Nephron (organoid): ENCODE data around the gene UBAC2.

Experiments used
- H3K27ac Mint-ChIP-seq, 3 experiments: 2 replicates each; pipeline ENCODE4 v1.8.0; 2020; ENCODE audit warnings: mixed read lengths in 3 of 3, mild to moderate bottlenecking in 2 of 3, moderate library complexity in 1 of 3
- H3K27me3 Mint-ChIP-seq: 2 replicates; pipeline ENCODE4 v1.8.0; 2021; ENCODE audit warnings: low read depth, mild to moderate bottlenecking, moderate library complexity, mixed read lengths
- H3K36me3 Mint-ChIP-seq: 2 replicates; pipeline ENCODE4 v1.8.0; 2020; ENCODE audit warnings: low read depth, mixed read lengths
- H3K4me1 Mint-ChIP-seq: 2 replicates; pipeline ENCODE4 v1.8.0; 2020; ENCODE audit warnings: mixed read lengths
- H3K4me3 Mint-ChIP-seq, 3 experiments: 2 replicates each; pipeline ENCODE4 v1.8.0; 2020; ENCODE audit warnings: mild to moderate bottlenecking in 3 of 3, mixed read lengths in 3 of 3, moderate library complexity in 2 of 3
- H3K9me3 Mint-ChIP-seq: 2 replicates; pipeline ENCODE4 v1.8.0; 2020; ENCODE audit warnings: mixed read lengths
- TF ChIP-seq, protein P1 (sequence below), 3 experiments: fragments of 200-600 bp; sonication (generic); IDR thresholded peaks; one replicate each; pipeline ENCODE4 v1.5.0; 2021; ENCODE audit warnings: antibody characterized with exemption in 3 of 3; ENCODE audit not compliant: unreplicated experiment in 3 of 3

The UBAC2 gene

DNA sequence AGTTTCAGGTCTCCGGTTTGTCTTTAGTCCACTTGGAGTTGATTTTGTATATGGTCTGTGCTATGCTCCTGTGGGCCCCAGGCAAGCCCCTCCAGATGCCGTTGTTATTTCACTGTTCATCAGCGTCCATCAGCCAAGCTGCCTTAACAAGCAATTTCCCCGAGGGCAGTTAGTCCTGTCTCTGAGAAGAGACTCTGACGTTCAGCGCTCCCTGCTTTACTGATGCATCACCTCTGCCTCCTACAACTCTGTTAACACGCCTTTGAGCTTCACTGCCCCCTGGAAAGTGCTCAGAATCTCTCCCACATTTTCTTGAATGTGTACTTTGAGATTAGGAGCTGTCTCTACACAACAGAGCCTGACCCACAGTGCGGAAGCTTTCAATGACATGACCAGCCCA, 41.8 kb upstream of the UBAC2 start:
- H3K9me3 Mint-ChIP-seq: no peaks in the 10 kb centered on the region
- H3K4me1 Mint-ChIP-seq: no peaks in the 10 kb centered on the region
- H3K4me3 Mint-ChIP-seq: no peak overlapping the region
- H3K27me3 Mint-ChIP-seq: peaks cover 10% of the 10 kb centered on the region
- no peak overlapping the region for H3K27ac Mint-ChIP-seq
- H3K36me3 Mint-ChIP-seq: no peaks in the 10 kb centered on the region
- TF ChIP-seq, protein P1, sequence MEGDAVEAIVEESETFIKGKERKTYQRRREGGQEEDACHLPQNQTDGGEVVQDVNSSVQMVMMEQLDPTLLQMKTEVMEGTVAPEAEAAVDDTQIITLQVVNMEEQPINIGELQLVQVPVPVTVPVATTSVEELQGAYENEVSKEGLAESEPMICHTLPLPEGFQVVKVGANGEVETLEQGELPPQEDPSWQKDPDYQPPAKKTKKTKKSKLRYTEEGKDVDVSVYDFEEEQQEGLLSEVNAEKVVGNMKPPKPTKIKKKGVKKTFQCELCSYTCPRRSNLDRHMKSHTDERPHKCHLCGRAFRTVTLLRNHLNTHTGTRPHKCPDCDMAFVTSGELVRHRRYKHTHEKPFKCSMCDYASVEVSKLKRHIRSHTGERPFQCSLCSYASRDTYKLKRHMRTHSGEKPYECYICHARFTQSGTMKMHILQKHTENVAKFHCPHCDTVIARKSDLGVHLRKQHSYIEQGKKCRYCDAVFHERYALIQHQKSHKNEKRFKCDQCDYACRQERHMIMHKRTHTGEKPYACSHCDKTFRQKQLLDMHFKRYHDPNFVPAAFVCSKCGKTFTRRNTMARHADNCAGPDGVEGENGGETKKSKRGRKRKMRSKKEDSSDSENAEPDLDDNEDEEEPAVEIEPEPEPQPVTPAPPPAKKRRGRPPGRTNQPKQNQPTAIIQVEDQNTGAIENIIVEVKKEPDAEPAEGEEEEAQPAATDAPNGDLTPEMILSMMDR (IDR thresholded peaks at IDR 0.05; ENCODE audit: unreplicated experiment in 3 of 3): no peak

DNA sequence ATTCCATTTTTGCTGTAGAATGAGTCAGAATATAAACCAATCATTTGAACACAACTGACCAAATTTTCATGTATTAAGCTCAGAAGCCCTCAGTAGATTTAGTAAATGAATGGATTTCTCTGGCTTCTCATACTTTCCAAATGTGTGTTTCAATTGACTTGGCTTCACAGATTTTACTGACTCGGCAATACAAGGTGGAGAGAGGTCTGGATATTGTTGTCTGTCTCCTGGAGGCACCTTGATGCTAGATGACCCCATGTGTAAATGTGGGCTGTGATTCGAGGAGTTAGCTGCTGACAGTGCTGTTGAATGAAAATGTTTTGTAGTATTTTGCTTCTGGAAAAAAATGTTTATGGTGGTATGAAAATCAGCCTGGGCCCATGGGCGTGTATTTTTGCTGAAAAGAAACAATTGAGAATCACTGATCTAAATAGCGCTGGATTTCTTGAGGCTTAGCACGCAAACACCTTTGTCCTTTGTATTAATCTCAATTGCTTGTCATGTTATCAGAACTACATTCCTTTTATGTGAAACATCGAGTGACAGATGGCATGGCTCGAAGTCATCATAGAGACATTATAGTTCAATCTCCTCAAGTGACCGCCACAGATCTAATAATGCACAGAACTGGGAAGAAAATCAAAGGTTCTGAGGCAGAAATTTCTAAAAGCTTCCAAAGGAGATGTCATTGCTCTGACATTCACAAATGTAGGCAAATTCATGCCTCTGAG, 41.2 kb upstream of the UBAC2 start:
- Mint-ChIP-seq H3K27me3 (peaks cover 10% of the 10 kb centered on the region), H3K9me3 (no peaks in the 10 kb centered on the region), H3K4me1 (no peaks in the 10 kb centered on the region), H3K36me3 (no peaks in the 10 kb centered on the region), H3K4me3 (no peak overlapping the region), H3K27ac (no peak overlapping the region)
- TF ChIP-seq, protein P1 (IDR thresholded peaks at IDR 0.05; ENCODE audit: unreplicated experiment in 3 of 3): no peak

DNA sequence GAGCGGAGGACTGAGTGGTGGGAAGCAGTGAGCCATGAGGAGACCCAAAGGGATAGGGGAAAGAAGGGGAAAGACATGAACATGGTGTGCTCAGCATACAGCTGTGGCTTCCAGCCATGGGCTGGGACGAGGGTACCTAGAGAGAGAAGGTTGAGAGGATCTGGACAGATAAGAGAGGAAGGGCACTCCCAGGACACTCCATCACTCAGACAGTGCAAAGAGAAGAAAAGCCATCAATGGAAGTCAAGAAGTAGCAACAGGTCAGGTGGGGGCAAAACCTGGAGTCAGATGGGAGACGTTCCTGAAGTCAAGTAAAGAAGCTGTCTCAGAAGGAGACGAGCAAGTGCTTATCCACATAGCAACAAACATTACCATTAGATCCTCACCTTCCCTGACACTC, 40.2 kb upstream of the UBAC2 start:
- no peaks in the 10 kb centered on the region for H3K4me1 Mint-ChIP-seq
- no peaks in the 10 kb centered on the region for H3K36me3 Mint-ChIP-seq
- H3K4me3 Mint-ChIP-seq: no peak overlapping the region
- no peak overlapping the region for H3K27ac Mint-ChIP-seq
- no peaks in the 10 kb centered on the region for H3K9me3 Mint-ChIP-seq
- peaks cover 6% of the 10 kb centered on the region for H3K27me3 Mint-ChIP-seq
- TF ChIP-seq, protein P1 (IDR thresholded peaks at IDR 0.05; ENCODE audit: unreplicated experiment in 3 of 3): no peak

DNA sequence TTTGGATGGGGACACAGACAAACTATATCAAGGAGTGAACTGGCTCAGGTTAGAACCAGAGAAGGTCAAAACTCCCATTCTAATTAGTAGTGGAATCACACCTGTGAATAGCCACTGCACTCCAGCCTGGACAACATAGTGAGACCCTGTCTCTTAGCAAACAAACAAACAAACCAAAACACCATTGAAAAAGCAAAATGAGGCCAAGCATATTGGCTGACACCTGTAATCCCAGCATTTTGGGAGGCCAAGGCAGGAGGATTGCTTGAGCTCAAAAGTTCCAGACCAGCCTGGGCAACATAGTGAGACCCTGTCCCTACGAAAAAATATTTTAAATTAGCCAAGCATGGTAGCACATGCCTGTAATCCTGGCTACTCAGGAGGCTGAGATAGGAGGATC, 39.1 kb upstream of the UBAC2 start:
- H3K4me1 Mint-ChIP-seq: no peaks in the 10 kb centered on the region
- H3K9me3 Mint-ChIP-seq: no peaks in the 10 kb centered on the region
- no peak overlapping the region for H3K27ac Mint-ChIP-seq
- peaks cover 6% of the 10 kb centered on the region for H3K27me3 Mint-ChIP-seq
- H3K36me3 Mint-ChIP-seq: no peaks in the 10 kb centered on the region
- H3K4me3 Mint-ChIP-seq: no peak overlapping the region
- TF ChIP-seq, protein P1 (IDR thresholded peaks at IDR 0.05; ENCODE audit: unreplicated experiment in 3 of 3): no peak

DNA sequence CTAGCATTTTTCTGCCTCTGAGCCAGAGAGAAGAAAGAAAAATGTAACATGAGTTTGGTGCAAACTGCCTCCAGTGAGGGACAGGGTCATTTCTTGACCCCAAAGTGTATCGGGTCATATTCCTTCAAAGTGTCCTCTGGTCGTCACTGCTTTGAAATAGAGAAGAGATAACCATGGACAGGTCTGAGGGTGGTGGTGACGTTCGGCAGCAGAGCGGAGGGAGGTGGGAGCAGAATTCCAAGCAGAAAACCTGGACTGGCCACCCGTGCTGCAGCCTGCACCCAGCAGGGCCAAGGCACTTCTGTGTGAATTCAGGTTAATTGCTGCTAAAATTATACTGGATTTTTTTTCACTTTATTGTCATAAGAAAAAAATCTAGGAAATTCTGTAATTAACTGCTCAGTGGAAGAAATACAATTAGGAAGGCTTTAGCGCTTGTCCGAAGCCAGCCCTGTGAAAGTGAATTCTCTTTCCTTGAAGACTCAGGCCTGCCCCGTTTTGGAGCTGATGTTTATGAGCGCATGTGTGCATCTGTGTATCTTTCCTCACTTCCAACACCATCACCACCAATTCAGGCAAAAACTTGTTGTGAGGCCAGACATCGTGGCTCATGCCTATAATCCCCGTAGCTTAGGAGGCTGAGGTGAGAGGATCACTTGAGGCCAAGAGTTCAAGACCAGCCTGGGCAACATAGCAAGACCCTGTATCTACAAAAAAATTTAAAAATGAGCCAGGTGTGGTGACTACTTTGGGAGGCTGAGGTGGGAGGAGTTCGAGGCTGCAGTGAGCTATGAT, 37.9 kb upstream of the UBAC2 start:
- TF ChIP-seq, protein P1 (IDR thresholded peaks at IDR 0.05; ENCODE audit: unreplicated experiment in 3 of 3): no peak
- Mint-ChIP-seq H3K27ac (no peak overlapping the region), H3K36me3 (no peaks in the 10 kb centered on the region), H3K27me3 (peaks cover 6% of the 10 kb centered on the region), H3K4me1 (no peaks in the 10 kb centered on the region), H3K9me3 (no peaks in the 10 kb centered on the region), H3K4me3 (no peak overlapping the region)
